DND-41 (cell line): ENCODE results near the gene WDR7.

Experiments
- ATAC-seq: fragments of 200-7000 bp; cut with Tn5 transposase; 3 replicates; pipeline ENCODE4 v1.9.1; 2021; ENCODE audit warnings: low read depth; ENCODE audit not compliant: insufficient read depth
- DNase-seq: peaks from one replicate; pipeline ENCODE4 v3.0.0-alpha.2; 2020
- H2AFZ ChIP-seq: 2 replicates; pipeline ENCODE4 v1.6.0; 2012; ENCODE audit warnings: low read depth, low read length
- H3K27ac ChIP-seq: 2 replicates; pipeline ENCODE4 v1.5.1; 2012; ENCODE audit warnings: low read length, inconsistent platforms
- H3K27me3 ChIP-seq: fragments of 200-600 bp; sonication (generic); 2 replicates; pipeline ENCODE4 v1.6.0; 2012; ENCODE audit warnings: low read length, mild to moderate bottlenecking, inconsistent platforms; ENCODE audit not compliant: insufficient read depth, poor library complexity
- H3K36me3 ChIP-seq: 2 replicates; pipeline ENCODE4 v1.5.1; 2012; ENCODE audit warnings: low read length, inconsistent platforms; ENCODE audit not compliant: insufficient read depth
- H3K4me1 ChIP-seq: 2 replicates; pipeline ENCODE4 v1.5.1; 2012; ENCODE audit warnings: mild to moderate bottlenecking, low read length; ENCODE audit not compliant: insufficient read depth
- H3K4me2 ChIP-seq: 2 replicates; pipeline ENCODE4 v1.6.0; 2012; ENCODE audit warnings: mild to moderate bottlenecking, moderate library complexity, low read length, inconsistent platforms; ENCODE audit not compliant: insufficient read depth
- H3K4me3 ChIP-seq, 2 experiments: fragments of 200-600 bp in 1 of 2; shearing (Covaris generic) in 1 of 2; 2 replicates each; pipeline ENCODE4 v1.5.1; 2012 to 2016; ENCODE audit warnings: inconsistent platforms in 2 of 2, low read length in 2 of 2, mild to moderate bottlenecking in 2 of 2, low read depth in 1 of 2, moderate library complexity in 1 of 2
- H3K79me2 ChIP-seq: 2 replicates; pipeline ENCODE4 v1.6.0; 2012; ENCODE audit warnings: low read length, inconsistent platforms; ENCODE audit not compliant: insufficient read depth
- H3K9ac ChIP-seq: 2 replicates; pipeline ENCODE4 v1.6.0; 2012; ENCODE audit warnings: low read depth, mild to moderate bottlenecking, inconsistent platforms, low read length, moderate library complexity
- H3K9me3 ChIP-seq: 2 replicates; pipeline ENCODE4 v1.5.1; 2012; ENCODE audit warnings: low read length, moderate library complexity, mild to moderate bottlenecking, inconsistent platforms; ENCODE audit not compliant: insufficient read depth, severe bottlenecking
- H4K20me1 ChIP-seq: 2 replicates; pipeline ENCODE4 v1.6.0; 2012; ENCODE audit warnings: low read length; ENCODE audit not compliant: insufficient read depth
- CTCF ChIP-seq: IDR thresholded peaks from 2 replicates; pipeline ENCODE4 v1.5.1; 2012; ENCODE audit warnings: borderline replicate concordance, low read length, moderate library complexity, mild to moderate bottlenecking; ENCODE audit not compliant: poor library complexity, severe bottlenecking; ENCODE audit errors: extremely low read depth
- EZH2 ChIP-seq: IDR thresholded peaks from 3 replicates; pipeline ENCODE4 v1.6.1; 2012; ENCODE audit warnings: borderline replicate concordance, low read depth, mild to moderate bottlenecking, moderate library complexity, low read length, inconsistent platforms; ENCODE audit not compliant: severe bottlenecking

The WDR7 gene

DNA sequence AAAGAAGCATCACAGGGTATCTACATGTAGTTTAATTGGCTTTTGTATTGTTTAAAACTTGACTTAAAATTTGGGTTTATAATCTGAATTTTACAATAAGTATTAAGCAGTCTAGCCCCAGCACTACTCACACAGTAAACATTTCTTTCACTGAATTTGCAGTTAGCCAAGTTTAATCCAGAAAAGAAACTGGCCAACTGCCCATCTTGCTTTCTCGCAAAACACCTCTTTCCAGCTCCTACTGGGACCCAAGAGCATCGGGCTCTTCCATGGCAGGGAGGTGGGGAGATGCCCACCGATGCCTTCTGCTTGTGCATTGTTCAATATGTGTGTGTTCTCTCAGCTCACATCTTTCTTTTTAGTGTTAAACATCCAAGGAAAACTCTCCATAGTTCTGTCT is 283.0 kb downstream of the WDR7 start:
- DNase-seq (no peak), ATAC-seq (no peak)
- no peaks in the 10 kb centered on the region for H4K20me1 ChIP-seq
- H3K79me2 ChIP-seq: no peaks in the 10 kb centered on the region
- H3K9ac ChIP-seq: no peak overlapping the region
- H3K4me2 ChIP-seq: no peak overlapping the region
- H3K4me1 ChIP-seq: no peaks in the 10 kb centered on the region
- no peak overlapping the region for H3K27ac ChIP-seq
- no peaks in the 10 kb centered on the region for H3K9me3 ChIP-seq
- peaks cover 8% of the 10 kb centered on the region; the same call in 1 of the 2 replicates for H3K36me3 ChIP-seq
- no peak overlapping the region for H2AFZ ChIP-seq
- no peaks in the 10 kb centered on the region for H3K27me3 ChIP-seq
- H3K4me3 ChIP-seq: no peak overlapping the region
- TF ChIP-seq CTCF (no peak), EZH2 (no peak)

DNA sequence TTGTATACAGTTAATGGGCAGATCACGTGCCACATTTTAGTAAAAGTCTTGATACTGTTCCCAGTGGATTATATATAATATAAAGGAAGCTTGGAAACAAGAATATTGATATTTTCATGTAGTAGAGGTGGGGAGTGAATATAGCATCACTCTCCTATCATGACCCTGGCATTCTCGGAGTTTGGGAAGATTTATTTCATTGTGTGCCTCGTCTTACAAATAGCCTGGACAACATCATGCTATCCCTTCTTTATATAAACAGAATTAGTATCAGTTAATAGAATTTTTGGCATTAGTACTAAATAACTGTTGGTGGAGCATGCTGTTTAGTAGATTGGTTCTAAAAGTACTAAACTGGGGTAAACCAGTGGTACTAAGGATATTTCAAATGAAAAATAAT is 283.7 kb downstream of the WDR7 start:
- Histone ChIP-seq H3K36me3 (peaks cover 8% of the 10 kb centered on the region; the same call in 1 of the 2 replicates), H4K20me1 (no peaks in the 10 kb centered on the region), H3K9me3 (no peaks in the 10 kb centered on the region), H3K4me2 (no peak overlapping the region), H3K79me2 (no peaks in the 10 kb centered on the region), H3K9ac (no peak overlapping the region), H2AFZ (no peak overlapping the region), H3K27ac (no peak overlapping the region), H3K4me1 (no peaks in the 10 kb centered on the region), H3K4me3 (no peak overlapping the region), H3K27me3 (no peaks in the 10 kb centered on the region)
- DNase-seq (no peak), ATAC-seq (no peak)
- TF ChIP-seq CTCF (no peak), EZH2 (no peak)

DNA sequence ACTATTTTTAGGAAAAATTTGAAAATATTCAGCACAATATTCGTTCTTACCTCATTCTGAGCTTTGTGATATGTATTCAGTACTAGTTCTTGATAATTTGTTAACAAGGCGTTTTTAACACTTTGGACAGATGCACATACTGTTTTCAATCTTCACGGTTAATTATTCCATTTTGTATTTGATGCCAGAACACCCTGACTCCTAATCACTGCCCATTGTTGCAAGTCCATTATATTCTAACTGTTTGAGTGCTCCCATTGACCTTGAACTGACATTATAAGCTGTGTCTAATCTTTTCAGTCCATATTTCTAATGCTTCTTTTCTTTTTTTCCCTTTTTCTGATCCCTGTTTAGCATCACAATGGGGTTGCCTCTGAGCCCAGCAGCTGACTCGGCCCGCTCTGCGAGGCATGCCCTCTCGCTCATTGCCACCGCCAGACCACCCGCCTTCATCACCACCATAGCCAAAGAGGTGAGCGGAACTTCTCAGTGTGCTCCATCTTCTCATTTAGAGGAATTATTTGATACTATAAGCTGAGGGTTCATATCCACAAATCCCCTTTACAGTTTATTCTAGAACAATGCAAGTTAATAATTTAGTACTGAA is 284.4 kb downstream of the WDR7 start:
- no peak overlapping the region for H3K4me2 ChIP-seq
- no peak for DNase-seq
- no peaks in the 10 kb centered on the region for H3K9me3 ChIP-seq
- no peaks in the 10 kb centered on the region for H3K27me3 ChIP-seq
- H2AFZ ChIP-seq: no peak overlapping the region
- TF ChIP-seq CTCF (no peak), EZH2 (no peak)
- H3K36me3 ChIP-seq: peaks cover 8% of the 10 kb centered on the region; the same call in 1 of the 2 replicates
- no peaks in the 10 kb centered on the region for H3K4me1 ChIP-seq
- no peaks in the 10 kb centered on the region for H4K20me1 ChIP-seq
- no peaks in the 10 kb centered on the region for H3K79me2 ChIP-seq
- no peak overlapping the region for H3K4me3 ChIP-seq
- no peak for ATAC-seq
- no peak overlapping the region for H3K27ac ChIP-seq
- H3K9ac ChIP-seq: no peak overlapping the region
